Epithelial cell of esophagus (primary cell): ENCODE results near the gene SLC22A2.

Experiments used
- DNase-seq: peaks from one replicate; pipeline ENCODE4 v3.0.0; 2010; ENCODE audit warnings: low read depth
- H3K4me3 ChIP-seq: 2 replicates; pipeline ENCODE4 v1.5.1; 2011; ENCODE audit warnings: mild to moderate bottlenecking, low read length, control low read depth
- CTCF ChIP-seq: IDR thresholded peaks from 2 replicates; pipeline ENCODE4 v1.5.1; 2011; ENCODE audit warnings: low read depth, mild to moderate bottlenecking, low read length, control low read depth, inconsistent platforms; ENCODE audit not compliant: insufficient read depth; ENCODE audit errors: missing control alignments

The SLC22A2 gene

GRCh38 chr6:160298121-160298520 is 39.5 kb upstream of the SLC22A2 start:
- no peak for DNase-seq
- no peak overlapping the region for H3K4me3 ChIP-seq
- TF ChIP-seq CTCF, result no peak

GRCh38 chr6:160297310-160297709 is 38.7 kb upstream of the SLC22A2 start:
- TF ChIP-seq CTCF, result no peak
- DNase-seq, result peak; percentile 18
- no peak overlapping the region for H3K4me3 ChIP-seq

GRCh38 chr6:160293844-160294243 is 35.2 kb upstream of the SLC22A2 start:
- DNase-seq, result peak; percentile 13
- TF ChIP-seq CTCF, result no peak
- no peak overlapping the region for H3K4me3 ChIP-seq

GRCh38 chr6:160285541-160286105 is 27.0 kb upstream of the SLC22A2 start:
- no peak for TF ChIP-seq CTCF
- no peak overlapping the region for H3K4me3 ChIP-seq
- DNase-seq, result no peak

- DNase-seq, result no peak
- no peak overlapping the region for H3K4me3 ChIP-seq
- no peak for TF ChIP-seq CTCF
These were observed 26.0 kb upstream of the SLC22A2 start for GRCh38 chr6:160284575-160284974.

- H3K4me3 ChIP-seq, result no peak overlapping the region
- TF ChIP-seq CTCF, result no peak
These were observed 23.8 kb upstream of the SLC22A2 start for GRCh38 chr6:160282444-160282843.

GRCh38 chr6:160279850-160280249 is 21.2 kb upstream of the SLC22A2 start:
- peak; percentile 90 for DNase-seq
- no peak overlapping the region for H3K4me3 ChIP-seq
- TF ChIP-seq CTCF, result no peak

More at GRCh38 chr6:160282444-160282843, 23.8 kb upstream of the SLC22A2 start:
- no peak for DNase-seq
